OCI-LY7 (cell line): ENCODE results near the gene GRIA4. TPM values are rescaled to one million over a fixed set of nuclear protein-coding genes. Genes with fewer than 3 reads are reported as not detected.

Experiments used
- BruUV-seq: library from RNA; stranded (reverse); fragments of 400-500 nt; replicated peaks from 2 replicates; lab custom pipeline; 2021; lab: Mats Ljungman, UMichigan
- CTCF ChIA-PET: fragments of 300-600 bp; sonication (Branson Sonifier 250); formaldehyde crosslinking; loops from one replicate; lab custom pipeline; 2022; ENCODE audit warnings: antibody characterized with exemption; ENCODE audit not compliant: unreplicated experiment; lab: Charles Lee
- POLR2A ChIA-PET: fragments of 300-600 bp; sonication (Branson Sonifier 250); formaldehyde crosslinking; loops from one replicate; lab custom pipeline; 2022; ENCODE audit warnings: antibody characterized with exemption; lab: Charles Lee
- DNase-seq: peaks from one replicate; pipeline ENCODE4 v3.0.0-alpha.2; 2015; ENCODE audit warnings: low spot score
- H2AFZ ChIP-seq: fragments of 200-600 bp; sonication (generic), shearing (Covaris generic); 2 replicates; pipeline ENCODE4 v1.6.1; 2014; ENCODE audit warnings: mild to moderate bottlenecking, antibody characterized with exemption, low read length, moderate library complexity
- H3K27ac ChIP-seq: fragments of 200-600 bp; sonication (generic); 2 replicates; pipeline ENCODE4 v1.5.1; 2014; ENCODE audit warnings: mixed run types, low read depth, mild to moderate bottlenecking, moderate library complexity, low read length, inconsistent platforms; ENCODE audit not compliant: poor library complexity, severe bottlenecking
- H3K36me3 ChIP-seq: fragments of 200-600 bp; sonication (generic); 2 replicates; pipeline ENCODE4 v1.6.1; 2014; ENCODE audit warnings: mild to moderate bottlenecking, antibody characterized with exemption, low read length, moderate library complexity, mixed read lengths; ENCODE audit not compliant: insufficient read depth
- H3K4me1 ChIP-seq: fragments of 200-600 bp; sonication (generic); 2 replicates; pipeline ENCODE4 v1.5.1; 2014; ENCODE audit warnings: mild to moderate bottlenecking, low read length; ENCODE audit not compliant: insufficient read depth, poor library complexity, severe bottlenecking
- H3K4me2 ChIP-seq: fragments of 200-600 bp; sonication (generic); 2 replicates; pipeline ENCODE4 v1.6.1; 2014; ENCODE audit warnings: mild to moderate bottlenecking, low read length
- H3K4me3 ChIP-seq: fragments of 200-600 bp; sonication (generic); 2 replicates; pipeline ENCODE4 v1.5.1; 2014; ENCODE audit warnings: mild to moderate bottlenecking, low read depth, low read length; ENCODE audit not compliant: poor library complexity, severe bottlenecking
- H3K79me2 ChIP-seq: fragments of 200-600 bp; sonication (generic); 2 replicates; pipeline ENCODE4 v1.6.1; 2016; ENCODE audit warnings: low read depth, mild to moderate bottlenecking, low read length, moderate library complexity, mixed read lengths; ENCODE audit not compliant: insufficient read depth
- H3K9me2 ChIP-seq: fragments of 200-600 bp; sonication (generic); 2 replicates; pipeline ENCODE4 v1.6.1; 2016; ENCODE audit warnings: mild to moderate bottlenecking, low read length, mixed read lengths; ENCODE audit not compliant: insufficient read depth
- H3K9me3 ChIP-seq: fragments of 200-600 bp; sonication (generic); 2 replicates; pipeline ENCODE4 v1.6.1; 2014; ENCODE audit warnings: mild to moderate bottlenecking, mixed run types, low read length, mixed read lengths
- H4K20me1 ChIP-seq: fragments of 200-600 bp; sonication (generic); 2 replicates; pipeline ENCODE4 v1.6.1; 2014; ENCODE audit warnings: mild to moderate bottlenecking, antibody characterized with exemption, low read length, moderate library complexity, mixed read lengths; ENCODE audit not compliant: insufficient read depth
- CTCF ChIP-seq: fragments of 200-600 bp; sonication (generic); conservative IDR thresholded peaks from 2 replicates; pipeline ENCODE4 v1.5.1; 2014; ENCODE audit warnings: mild to moderate bottlenecking, antibody characterized with exemption, low read length, moderate library complexity, mixed read lengths
- EZH2phosphoT487 ChIP-seq: fragments of 200-600 bp; sonication (generic); IDR thresholded peaks from 2 replicates; pipeline ENCODE4 v1.6.1; 2018; ENCODE audit warnings: low read depth, borderline replicate concordance, mild to moderate bottlenecking, mixed run types, antibody characterized with exemption, low read length, moderate library complexity, mixed read lengths
- intact Hi-C: fragments of 100-400 bp; cut with micrococcal nuclease; formaldehyde crosslinking; loops from one replicate; pipeline ENCODE4 v1.10.0; 2022; ENCODE audit not compliant: unreplicated experiment
- total RNA-seq, 2 experiments: library from RNA; depleted of rRNA in 1 of 2; stranded (reverse); fragments of >200 nt in 1 of 2; shearing (Covaris generic) in 1 of 2; gene quantifications; 2 replicates each; pipeline ENCODE4 v1.2.3, GENCODE V29; 2014 to 2022

Gene GRIA4
- total RNA-seq, 2 experiments from 2014 or later, result not detected

GRCh38 chr11:105823495-105824033, 213.7 kb downstream of the GRIA4 start:
- ChIA-PET POLR2A (interaction anchor here (0.7 kb wide), 1 partner anchor 36 kb away, joined by 3 read pairs; no protein-coding TSS in a partner anchor), CTCF (no interaction called here)
- intact Hi-C loops, result no loop called here
- Histone ChIP-seq H3K4me3 (no peak overlapping the region), H3K9me3 (no peaks in the 10 kb centered on the region), H3K79me2 (no peaks in the 10 kb centered on the region), H4K20me1 (no peaks in the 10 kb centered on the region), H3K36me3 (no peaks in the 10 kb centered on the region), H3K27ac (no peak overlapping the region), H2AFZ (no peak overlapping the region), H3K4me2 (no peak overlapping the region), H3K9me2 (no peaks in the 10 kb centered on the region), H3K4me1 (no peaks in the 10 kb centered on the region)
- no peak for DNase-seq
- TF ChIP-seq CTCF (no peak), EZH2phosphoT487 (no peak)
- no TSS peak for BruUV-seq

GRCh38 chr11:105824457-105825013, 214.7 kb downstream of the GRIA4 start:
- Histone ChIP-seq H3K27ac (no peak overlapping the region), H3K4me2 (no peak overlapping the region), H3K4me1 (no peaks in the 10 kb centered on the region), H3K9me3 (no peaks in the 10 kb centered on the region), H3K4me3 (no peak overlapping the region), H3K36me3 (no peaks in the 10 kb centered on the region), H3K79me2 (no peaks in the 10 kb centered on the region), H3K9me2 (no peaks in the 10 kb centered on the region), H2AFZ (no peak overlapping the region), H4K20me1 (no peaks in the 10 kb centered on the region)
- POLR2A ChIA-PET, result interaction anchor here (0.6 kb wide), 1 partner anchor 58 kb away, joined by 3 read pairs; no protein-coding TSS in a partner anchor
- no peak for DNase-seq
- CTCF ChIA-PET, result no interaction called here
- no peak for TF ChIP-seq CTCF
- no peak for TF ChIP-seq EZH2phosphoT487
- no TSS peak for BruUV-seq
- intact Hi-C loops, result no loop called here

- H4K20me1 ChIP-seq, result no peaks in the 10 kb centered on the region
- no peak for TF ChIP-seq CTCF
- no TSS peak for BruUV-seq
These were observed 215.3 kb downstream of the GRIA4 start for GRCh38 chr11:105825141-105825540.

More at GRCh38 chr11:105825141-105825540, 215.3 kb downstream of the GRIA4 start:
- Histone ChIP-seq H3K27ac (no peak overlapping the region), H3K4me2 (no peak overlapping the region), H2AFZ (no peak overlapping the region), H3K36me3 (no peaks in the 10 kb centered on the region), H3K4me3 (no peak overlapping the region), H3K9me2 (no peaks in the 10 kb centered on the region), H3K9me3 (no peaks in the 10 kb centered on the region), H3K79me2 (no peaks in the 10 kb centered on the region), H3K4me1 (no peaks in the 10 kb centered on the region)
- DNase-seq, result no peak
- intact Hi-C loops, result no loop called here
- CTCF ChIA-PET, result no interaction called here
- POLR2A ChIA-PET, result interaction anchor here (0.6 kb wide), 1 partner anchor 58 kb away, joined by 3 read pairs; no protein-coding TSS in a partner anchor
